Brain microvascular endothelial cell (primary cell): ENCODE data around the gene SERTM1.

Experiments used
- DNase-seq: peaks from one replicate; pipeline ENCODE4 v3.0.0-alpha.2; 2020
- H3K27ac ChIP-seq: fragments of 250-450 bp; sonication (Bioruptor Pico); 2 replicates; pipeline ENCODE4 v1.5.1; 2020; ENCODE audit warnings: mild to moderate bottlenecking, moderate library complexity
- H3K27me3 ChIP-seq: fragments of 250-450 bp; sonication (Bioruptor Pico); replicated peaks from 2 replicates; pipeline ENCODE4 v1.5.1; 2020; ENCODE audit warnings: mild to moderate bottlenecking
- H3K36me3 ChIP-seq: fragments of 250-450 bp; sonication (Bioruptor Pico); replicated peaks from 2 replicates; pipeline ENCODE4 v1.5.1; 2020; ENCODE audit warnings: mild to moderate bottlenecking
- H3K4me3 ChIP-seq: 2 replicates; pipeline ENCODE4 v1.5.1; 2011; ENCODE audit warnings: low read depth, mild to moderate bottlenecking, control low read depth, low read length, moderate library complexity
- in situ Hi-C: cut with HindIII; loops from 2 replicates; pipeline ENCODE4 v1.10.0; 2017; ENCODE audit warnings: low sequenced_read_pairs, low pct_ligation_motif_present
- TF ChIP-seq, protein P1 (sequence below): IDR thresholded peaks from 2 replicates; pipeline ENCODE4 v1.5.1; 2011; ENCODE audit warnings: low read depth, mild to moderate bottlenecking, moderate library complexity, low read length, control low read depth, inconsistent platforms; ENCODE audit errors: missing control alignments

Gene SERTM1

DNA sequence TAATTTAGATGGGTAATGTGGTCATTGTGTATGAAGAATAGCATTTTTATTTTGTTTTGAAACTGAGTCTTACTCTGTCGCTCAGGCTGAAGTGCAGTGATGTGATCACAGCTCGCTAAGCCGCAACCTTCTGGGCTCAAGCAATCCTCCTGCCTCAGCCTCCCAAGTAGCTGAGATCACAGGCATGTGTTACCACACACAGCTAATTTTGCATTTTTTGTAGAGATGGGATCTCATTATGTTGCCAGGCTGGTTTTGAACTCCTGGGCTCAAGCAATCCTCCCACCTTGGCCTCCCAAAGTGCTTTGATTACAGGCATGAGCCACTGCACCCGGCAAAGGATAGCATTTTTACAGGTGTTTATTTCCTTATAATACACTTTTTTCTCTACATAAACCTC is 36.6 kb downstream of the SERTM1 start:
- no peak overlapping the region for H3K4me3 ChIP-seq
- no peaks in the 10 kb centered on the region for H3K27me3 ChIP-seq
- in situ Hi-C loops: no loop called here
- no peak for DNase-seq
- H3K36me3 ChIP-seq: no peaks in the 10 kb centered on the region
- H3K27ac ChIP-seq: no peak overlapping the region
- TF ChIP-seq, protein P1, sequence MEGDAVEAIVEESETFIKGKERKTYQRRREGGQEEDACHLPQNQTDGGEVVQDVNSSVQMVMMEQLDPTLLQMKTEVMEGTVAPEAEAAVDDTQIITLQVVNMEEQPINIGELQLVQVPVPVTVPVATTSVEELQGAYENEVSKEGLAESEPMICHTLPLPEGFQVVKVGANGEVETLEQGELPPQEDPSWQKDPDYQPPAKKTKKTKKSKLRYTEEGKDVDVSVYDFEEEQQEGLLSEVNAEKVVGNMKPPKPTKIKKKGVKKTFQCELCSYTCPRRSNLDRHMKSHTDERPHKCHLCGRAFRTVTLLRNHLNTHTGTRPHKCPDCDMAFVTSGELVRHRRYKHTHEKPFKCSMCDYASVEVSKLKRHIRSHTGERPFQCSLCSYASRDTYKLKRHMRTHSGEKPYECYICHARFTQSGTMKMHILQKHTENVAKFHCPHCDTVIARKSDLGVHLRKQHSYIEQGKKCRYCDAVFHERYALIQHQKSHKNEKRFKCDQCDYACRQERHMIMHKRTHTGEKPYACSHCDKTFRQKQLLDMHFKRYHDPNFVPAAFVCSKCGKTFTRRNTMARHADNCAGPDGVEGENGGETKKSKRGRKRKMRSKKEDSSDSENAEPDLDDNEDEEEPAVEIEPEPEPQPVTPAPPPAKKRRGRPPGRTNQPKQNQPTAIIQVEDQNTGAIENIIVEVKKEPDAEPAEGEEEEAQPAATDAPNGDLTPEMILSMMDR: no peak

DNA sequence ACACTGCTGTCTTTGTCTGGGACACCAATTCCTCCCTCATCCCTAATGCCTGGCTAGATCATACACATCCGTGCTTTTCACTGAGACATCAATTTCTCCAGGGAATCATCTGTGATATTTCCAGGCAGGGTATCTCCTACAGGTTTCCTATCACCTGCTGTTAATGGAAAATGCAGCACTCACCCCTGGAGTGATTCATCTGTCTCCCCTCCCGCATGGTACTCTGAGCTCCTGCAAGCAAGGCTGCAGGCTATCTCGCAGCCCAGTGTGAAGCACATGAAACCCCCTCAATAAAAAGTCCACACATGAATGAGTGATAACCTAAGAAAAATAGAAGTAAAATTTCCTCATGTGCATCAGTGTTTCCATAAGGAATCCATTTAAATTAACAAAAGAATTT is 38.5 kb downstream of the SERTM1 start:
- in situ Hi-C loops: no loop called here
- H3K36me3 ChIP-seq: no peaks in the 10 kb centered on the region
- H3K27me3 ChIP-seq: no peaks in the 10 kb centered on the region
- TF ChIP-seq, protein P1: no peak
- no peak overlapping the region for H3K27ac ChIP-seq
- H3K4me3 ChIP-seq: no peak overlapping the region
- no peak for DNase-seq

DNA sequence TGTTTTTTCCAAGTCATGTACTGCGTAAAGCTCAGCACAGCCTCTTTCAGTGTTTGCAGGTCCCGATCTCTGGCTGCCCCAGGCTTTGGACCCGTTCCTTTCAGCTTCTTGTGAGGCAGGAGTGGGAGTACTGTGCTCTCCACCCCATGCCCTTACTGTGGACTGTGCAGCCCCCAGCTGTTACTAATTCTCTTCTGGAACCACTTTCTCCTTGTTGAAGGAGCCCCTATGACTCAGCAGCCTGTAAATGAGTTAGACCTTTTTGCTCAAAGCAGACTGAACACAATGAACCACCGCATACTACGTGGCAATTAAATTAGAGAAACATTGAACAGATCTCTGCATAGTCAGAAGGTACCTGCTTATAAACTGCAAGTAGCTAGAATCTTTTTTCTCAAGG is 39.0 kb downstream of the SERTM1 start:
- in situ Hi-C loops: no loop called here

DNA sequence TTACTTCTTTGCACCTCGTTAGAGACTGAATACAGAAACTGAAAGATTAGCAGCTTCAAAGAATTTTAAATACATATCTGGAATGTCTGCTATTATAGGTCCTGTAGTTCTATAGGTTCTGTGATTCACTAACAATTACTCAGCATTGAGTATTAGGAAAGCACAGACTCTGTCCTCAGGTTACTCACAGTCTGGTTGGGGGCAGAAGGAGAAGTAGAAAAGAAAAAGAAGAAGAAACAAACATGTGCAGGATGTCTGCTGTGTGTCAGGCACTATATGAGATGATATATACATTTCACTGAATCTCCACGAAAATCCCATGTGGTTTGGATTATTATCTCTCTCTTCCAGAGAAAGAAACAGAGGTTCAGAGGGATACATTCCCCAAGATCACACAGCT is 40.1 kb downstream of the SERTM1 start:
- in situ Hi-C loops: no loop called here

More for the DNA sequence above, 39.0 kb downstream of the SERTM1 start:
- DNase-seq: peak; percentile 15
- TF ChIP-seq, protein P1: no peak
- no peaks in the 10 kb centered on the region for H3K27me3 ChIP-seq
- H3K36me3 ChIP-seq: no peaks in the 10 kb centered on the region
- H3K27ac ChIP-seq: no peak overlapping the region
- H3K4me3 ChIP-seq: no peak overlapping the region

DNA sequence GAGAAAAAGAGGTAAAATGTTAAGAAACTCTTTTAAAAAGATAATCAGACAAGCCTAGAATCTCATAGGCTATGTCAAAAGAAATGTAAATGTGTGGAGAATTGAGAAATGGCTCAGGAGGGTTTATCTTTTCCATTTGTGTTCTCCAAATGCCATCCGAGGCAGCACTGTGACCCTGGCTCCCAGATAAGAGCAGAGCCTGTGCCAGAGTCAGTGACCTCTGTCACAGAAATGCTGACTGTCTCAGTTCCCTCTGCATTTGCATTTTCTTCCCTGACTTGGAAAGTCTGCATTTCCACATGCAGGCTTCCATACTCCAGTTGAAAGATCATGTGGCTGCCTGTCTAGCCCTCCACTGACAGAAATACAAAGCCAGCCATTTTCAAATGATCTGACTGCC is 42.0 kb downstream of the SERTM1 start:
- TF ChIP-seq, protein P1: no peak
- H3K27me3 ChIP-seq: no peaks in the 10 kb centered on the region
- in situ Hi-C loops: no loop called here
- no peak for DNase-seq
- H3K36me3 ChIP-seq: no peaks in the 10 kb centered on the region
- H3K27ac ChIP-seq: no peak overlapping the region
- no peak overlapping the region for H3K4me3 ChIP-seq

More for the DNA sequence above, 40.1 kb downstream of the SERTM1 start:
- no peak for DNase-seq
- H3K27me3 ChIP-seq: no peaks in the 10 kb centered on the region
- H3K4me3 ChIP-seq: no peak overlapping the region
- H3K36me3 ChIP-seq: no peaks in the 10 kb centered on the region
- no peak overlapping the region for H3K27ac ChIP-seq
- TF ChIP-seq, protein P1: no peak

DNA sequence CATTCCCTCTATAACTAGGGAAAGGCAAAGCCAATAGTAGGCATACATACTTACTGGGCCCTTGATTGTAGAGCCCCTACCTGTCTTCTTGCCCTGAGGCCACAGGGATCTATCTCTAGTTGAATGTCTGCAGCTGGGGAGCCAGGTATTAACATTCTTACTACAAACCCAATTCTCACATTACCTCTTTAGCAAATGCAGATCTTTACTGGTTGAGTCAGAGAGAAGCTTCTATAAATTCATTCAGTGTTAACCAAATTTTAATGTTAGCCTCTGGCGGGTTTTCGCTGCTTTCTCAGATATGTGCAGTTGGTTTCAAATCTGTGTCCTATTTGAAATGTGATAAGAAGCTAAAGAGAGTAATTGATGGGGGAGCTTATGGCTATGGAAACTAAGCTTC is 43.2 kb downstream of the SERTM1 start:
- TF ChIP-seq, protein P1: no peak

More for the DNA sequence above, 43.2 kb downstream of the SERTM1 start:
- H3K27ac ChIP-seq: no peak overlapping the region
- no peaks in the 10 kb centered on the region for H3K36me3 ChIP-seq
- H3K27me3 ChIP-seq: no peaks in the 10 kb centered on the region
- no peak for DNase-seq
- in situ Hi-C loops: no loop called here
- H3K4me3 ChIP-seq: no peak overlapping the region
